ENCODE data around the gene AFAP1.

AFAP1 gene

GRCh38 chr4:7938609-7939376 is 868 bp downstream of the AFAP1 start:
- H3K27ac ChIP-seq (ENCODE audit: low read depth, low read length) = peak overlapping the region; percentile 94
- H3K9ac ChIP-seq (ENCODE audit: low read length) = peak overlapping the region; percentile 70
- H3K4me3 ChIP-seq (ENCODE audit: low read length) = peak overlapping the region; percentile 88
- no peaks in the 10 kb centered on the region for H3K36me3 ChIP-seq (ENCODE audit: control insufficient read depth, insufficient read depth, low read length)
- H3K4me1 ChIP-seq (ENCODE audit: control insufficient read depth, insufficient read depth, low read length) = peaks cover 6% of the 10 kb centered on the region
- H3K27me3 ChIP-seq (ENCODE audit: control insufficient read depth, insufficient read depth, low read length) = no peaks in the 10 kb centered on the region

GRCh38 chr4:7938266-7938608 is 1.4 kb downstream of the AFAP1 start:
- H3K4me3 ChIP-seq (ENCODE audit: low read length) = peak overlapping the region; percentile 88
- H3K4me1 ChIP-seq (ENCODE audit: control insufficient read depth, insufficient read depth, low read length) = peaks cover 6% of the 10 kb centered on the region
- H3K27ac ChIP-seq (ENCODE audit: low read depth, low read length) = peak overlapping the region; percentile 94
- no peaks in the 10 kb centered on the region for H3K36me3 ChIP-seq (ENCODE audit: control insufficient read depth, insufficient read depth, low read length)
- peak overlapping the region; percentile 70 for H3K9ac ChIP-seq (ENCODE audit: low read length)
- H3K27me3 ChIP-seq (ENCODE audit: control insufficient read depth, insufficient read depth, low read length) = no peaks in the 10 kb centered on the region

GRCh38 chr4:7937006-7937405 is 2.7 kb downstream of the AFAP1 start:
- H3K4me1 ChIP-seq (ENCODE audit: control insufficient read depth, insufficient read depth, low read length) = peaks cover 6% of the 10 kb centered on the region
- H3K36me3 ChIP-seq (ENCODE audit: control insufficient read depth, insufficient read depth, low read length) = no peaks in the 10 kb centered on the region
- no peak overlapping the region for H3K9ac ChIP-seq (ENCODE audit: low read length)
- no peak overlapping the region for H3K4me3 ChIP-seq (ENCODE audit: low read length)
- H3K27ac ChIP-seq (ENCODE audit: low read depth, low read length) = no peak overlapping the region
- H3K27me3 ChIP-seq (ENCODE audit: control insufficient read depth, insufficient read depth, low read length) = no peaks in the 10 kb centered on the region

DNA sequence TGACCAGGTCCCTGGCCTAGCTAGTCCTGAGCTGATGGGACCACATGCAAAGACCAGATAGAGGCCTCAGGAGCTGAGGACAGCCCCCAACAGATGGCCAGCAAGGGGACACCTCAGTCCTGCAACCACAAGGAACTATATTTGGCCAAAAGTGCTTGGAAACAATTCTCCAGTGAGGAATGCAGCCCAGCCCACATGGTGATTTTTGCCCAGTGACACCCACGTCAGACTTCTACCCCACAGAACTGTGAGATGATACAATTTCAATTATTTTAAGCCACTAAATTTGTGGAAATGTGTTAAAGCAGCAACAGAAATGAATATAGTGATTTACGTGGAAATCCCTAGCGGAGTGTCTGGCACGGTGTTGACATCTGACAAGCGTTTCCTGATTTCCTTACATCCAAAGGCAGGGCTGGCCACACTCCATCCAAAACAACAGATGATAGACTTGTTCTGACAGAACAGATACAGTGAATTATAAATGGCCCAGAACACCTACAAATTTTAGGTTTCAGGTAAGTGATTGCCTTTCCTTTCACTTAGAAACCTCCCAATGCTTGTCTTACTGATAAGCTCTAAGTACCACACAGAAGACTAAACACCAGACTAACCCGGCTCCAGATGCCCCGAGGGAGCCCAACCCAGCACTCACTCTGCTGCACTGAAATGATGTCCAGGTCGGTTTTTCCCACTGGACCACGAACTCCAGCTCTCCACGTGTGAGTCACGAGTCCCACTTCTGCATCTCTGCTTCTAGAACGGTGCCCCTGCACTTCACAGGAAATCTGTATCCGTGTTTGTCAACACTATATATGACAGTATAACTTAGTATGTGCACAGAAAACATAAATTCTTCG is 5.8 kb downstream of the AFAP1 start:
- no peak overlapping the region for H3K27ac ChIP-seq (ENCODE audit: low read depth, low read length)
- H3K36me3 ChIP-seq (ENCODE audit: control insufficient read depth, insufficient read depth, low read length) = no peaks in the 10 kb centered on the region
- no peak overlapping the region for H3K4me3 ChIP-seq (ENCODE audit: low read length)
- peaks cover 15% of the 10 kb centered on the region for H3K4me1 ChIP-seq (ENCODE audit: control insufficient read depth, insufficient read depth, low read length)
- H3K27me3 ChIP-seq (ENCODE audit: control insufficient read depth, insufficient read depth, low read length) = no peaks in the 10 kb centered on the region
- no peak overlapping the region for H3K9ac ChIP-seq (ENCODE audit: low read length)

DNA sequence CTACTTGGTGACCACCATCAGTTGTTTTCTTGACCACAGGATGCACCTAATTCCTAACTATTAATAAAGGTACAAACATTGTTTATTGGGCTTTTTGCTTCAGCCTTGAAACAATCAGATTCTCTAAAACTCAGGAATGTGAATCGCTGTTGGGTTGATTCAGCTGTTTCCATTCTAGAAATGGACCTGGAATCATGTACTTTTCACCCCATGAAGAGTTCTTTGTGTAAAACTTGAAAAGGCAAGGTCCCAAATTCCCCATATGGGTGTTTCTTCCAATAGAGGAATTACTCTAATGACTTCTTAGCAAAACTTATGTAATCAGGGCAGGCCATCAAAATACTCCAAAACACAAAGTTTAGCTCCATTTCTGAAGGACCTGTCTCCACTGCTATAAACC is 7.4 kb downstream of the AFAP1 start:
- Histone ChIP-seq H3K27me3 (ENCODE audit: control insufficient read depth, insufficient read depth, low read length) (no peaks in the 10 kb centered on the region), H3K4me1 (ENCODE audit: control insufficient read depth, insufficient read depth, low read length) (peaks cover 17% of the 10 kb centered on the region), H3K4me3 (ENCODE audit: low read length) (no peak overlapping the region), H3K27ac (ENCODE audit: low read depth, low read length) (no peak overlapping the region), H3K36me3 (ENCODE audit: control insufficient read depth, insufficient read depth, low read length) (no peaks in the 10 kb centered on the region), H3K9ac (ENCODE audit: low read length) (no peak overlapping the region)

DNA sequence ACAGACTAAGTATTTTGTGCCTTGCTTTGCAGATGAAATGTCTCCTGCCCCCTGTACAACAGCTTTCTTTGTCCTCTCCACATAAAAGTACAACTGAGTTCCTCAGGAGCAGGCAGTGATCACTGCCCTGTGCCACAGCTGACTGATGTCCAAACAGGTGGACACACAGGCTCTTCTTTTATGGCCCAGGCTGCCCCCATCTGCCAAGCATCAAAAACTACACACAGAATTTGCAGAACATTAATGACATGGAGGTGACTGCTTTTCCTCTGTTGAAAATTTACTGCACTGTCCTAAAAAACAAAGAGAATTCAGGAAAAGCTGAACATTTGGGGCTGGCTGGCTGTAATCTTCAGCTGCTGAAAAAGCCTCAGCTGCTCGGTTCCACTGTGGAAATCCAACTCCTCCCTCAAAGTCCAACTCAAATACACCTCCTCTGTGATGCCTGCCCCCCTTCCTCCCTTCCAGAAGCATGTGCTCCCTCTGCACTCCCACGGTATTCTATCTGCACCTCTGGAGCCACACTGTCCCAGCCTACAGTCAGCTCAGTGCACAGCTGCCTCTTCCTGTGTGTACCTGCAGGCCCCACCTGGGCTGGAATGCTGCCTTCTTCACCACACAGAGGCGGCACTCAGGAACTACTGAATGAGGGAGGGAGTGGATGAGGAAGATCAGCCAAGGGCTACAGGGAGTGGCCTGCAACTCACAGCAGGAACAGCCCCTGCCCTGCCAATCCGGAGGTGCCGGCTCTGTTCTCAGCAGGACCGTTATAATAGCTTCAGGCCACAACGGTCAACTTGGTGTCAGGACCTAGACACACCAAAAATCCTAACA is 10.3 kb downstream of the AFAP1 start:
- peaks cover 11% of the 10 kb centered on the region for H3K4me1 ChIP-seq (ENCODE audit: control insufficient read depth, insufficient read depth, low read length)
- H3K4me3 ChIP-seq (ENCODE audit: low read length) = no peak overlapping the region
- H3K9ac ChIP-seq (ENCODE audit: low read length) = no peak overlapping the region
- H3K27ac ChIP-seq (ENCODE audit: low read depth, low read length) = no peak overlapping the region
- H3K36me3 ChIP-seq (ENCODE audit: control insufficient read depth, insufficient read depth, low read length) = no peaks in the 10 kb centered on the region
- no peaks in the 10 kb centered on the region for H3K27me3 ChIP-seq (ENCODE audit: control insufficient read depth, insufficient read depth, low read length)

DNA sequence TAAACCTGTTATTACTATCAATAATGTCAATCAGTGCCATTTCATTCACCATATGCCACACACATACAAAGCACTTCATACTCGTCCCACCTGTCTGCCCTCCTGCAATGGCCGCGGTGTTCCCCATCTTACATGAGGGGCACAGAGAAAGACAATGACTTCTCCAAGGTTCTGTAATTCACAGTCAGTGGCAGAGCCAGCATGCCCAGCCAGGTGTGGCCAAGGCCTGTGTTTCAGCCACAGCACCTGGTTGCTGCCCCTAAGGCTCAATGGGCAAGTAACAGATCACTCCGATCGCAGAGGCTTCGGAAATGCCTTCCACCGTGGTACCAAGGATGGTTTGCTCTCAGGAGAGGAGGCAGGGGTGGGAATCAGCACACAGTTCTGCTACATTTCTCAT is 10.9 kb downstream of the AFAP1 start:
- Histone ChIP-seq H3K27ac (ENCODE audit: low read depth, low read length) (no peak overlapping the region), H3K9ac (ENCODE audit: low read length) (no peak overlapping the region), H3K4me1 (ENCODE audit: control insufficient read depth, insufficient read depth, low read length) (peaks cover 11% of the 10 kb centered on the region), H3K36me3 (ENCODE audit: control insufficient read depth, insufficient read depth, low read length) (no peaks in the 10 kb centered on the region), H3K27me3 (ENCODE audit: control insufficient read depth, insufficient read depth, low read length) (no peaks in the 10 kb centered on the region), H3K4me3 (ENCODE audit: low read length) (no peak overlapping the region)

DNA sequence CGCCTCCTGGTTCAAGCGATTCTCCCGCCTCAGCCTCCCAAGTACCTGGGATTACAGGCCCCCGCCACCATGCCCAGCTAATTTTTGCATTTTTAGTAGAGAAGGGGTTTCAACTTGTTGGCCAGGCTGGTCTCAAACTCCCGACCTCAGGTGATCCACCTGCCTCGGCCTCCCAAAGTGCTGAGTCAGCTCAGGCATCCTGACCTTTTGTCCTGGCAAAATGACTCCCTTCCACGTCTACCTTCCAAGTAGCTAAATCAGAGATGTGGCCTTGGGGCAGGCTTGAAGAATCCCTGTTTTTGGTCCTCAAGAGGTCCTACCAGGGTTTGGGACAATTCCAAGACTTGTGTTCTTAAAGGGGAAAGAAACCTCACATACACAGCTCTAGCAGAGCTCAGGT is 12.8 kb downstream of the AFAP1 start:
- Histone ChIP-seq H3K9ac (ENCODE audit: low read length) (no peak overlapping the region), H3K4me1 (ENCODE audit: control insufficient read depth, insufficient read depth, low read length) (peaks cover 11% of the 10 kb centered on the region), H3K27me3 (ENCODE audit: control insufficient read depth, insufficient read depth, low read length) (no peaks in the 10 kb centered on the region), H3K4me3 (ENCODE audit: low read length) (no peak overlapping the region), H3K36me3 (ENCODE audit: control insufficient read depth, insufficient read depth, low read length) (no peaks in the 10 kb centered on the region), H3K27ac (ENCODE audit: low read depth, low read length) (no peak overlapping the region)

GRCh38 chr4:7924570-7924969 is 15.1 kb downstream of the AFAP1 start:
- Histone ChIP-seq H3K36me3 (ENCODE audit: control insufficient read depth, insufficient read depth, low read length) (no peaks in the 10 kb centered on the region), H3K4me3 (ENCODE audit: low read length) (no peak overlapping the region), H3K4me1 (ENCODE audit: control insufficient read depth, insufficient read depth, low read length) (peaks cover 9% of the 10 kb centered on the region), H3K27ac (ENCODE audit: low read depth, low read length) (no peak overlapping the region), H3K9ac (ENCODE audit: low read length) (no peak overlapping the region), H3K27me3 (ENCODE audit: control insufficient read depth, insufficient read depth, low read length) (no peaks in the 10 kb centered on the region)

DNA sequence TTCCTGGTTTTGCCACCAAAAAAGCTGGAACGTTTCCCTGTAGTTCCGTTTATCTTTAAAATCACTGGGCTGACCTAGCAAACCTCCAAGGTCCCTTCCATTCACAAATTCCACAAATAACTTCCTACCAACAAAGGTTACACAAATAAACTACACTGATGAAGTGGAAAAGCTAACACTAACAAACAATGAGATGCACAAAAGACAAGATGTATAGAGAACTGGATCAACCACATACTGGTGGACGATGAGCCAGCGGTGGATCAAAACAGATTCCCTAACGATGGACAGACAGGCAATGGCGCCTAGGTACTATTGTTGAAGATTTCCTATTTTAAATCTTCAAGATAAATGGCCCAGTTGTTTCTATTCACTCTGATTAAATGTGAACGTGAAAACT is 15.5 kb downstream of the AFAP1 start:
- Histone ChIP-seq H3K4me3 (ENCODE audit: low read length) (no peak overlapping the region), H3K9ac (ENCODE audit: low read length) (no peak overlapping the region), H3K27me3 (ENCODE audit: control insufficient read depth, insufficient read depth, low read length) (no peaks in the 10 kb centered on the region), H3K4me1 (ENCODE audit: control insufficient read depth, insufficient read depth, low read length) (peaks cover 5% of the 10 kb centered on the region), H3K36me3 (ENCODE audit: control insufficient read depth, insufficient read depth, low read length) (no peaks in the 10 kb centered on the region), H3K27ac (ENCODE audit: low read depth, low read length) (no peak overlapping the region)

DNA sequence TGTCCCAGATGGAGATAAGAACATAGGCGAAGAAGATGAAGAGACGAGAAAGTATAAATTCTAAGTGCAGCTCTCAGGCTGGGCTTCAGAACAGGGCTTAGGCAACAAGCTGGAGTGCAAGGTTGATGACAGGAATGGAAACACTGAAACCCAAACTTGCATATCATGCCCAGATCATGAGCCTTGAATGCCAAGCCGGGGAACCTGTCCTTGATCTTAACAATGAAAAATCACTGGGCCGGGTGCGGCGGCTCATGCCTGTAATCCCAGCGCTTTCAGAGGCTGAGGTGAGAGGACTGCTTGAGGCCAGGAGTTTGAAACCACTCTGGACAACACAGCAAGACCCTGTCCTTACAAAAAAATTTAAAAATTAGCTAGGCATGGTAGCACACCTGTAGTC is 17.2 kb downstream of the AFAP1 start:
- Histone ChIP-seq H3K4me1 (ENCODE audit: control insufficient read depth, insufficient read depth, low read length) (peaks cover 2% of the 10 kb centered on the region), H3K36me3 (ENCODE audit: control insufficient read depth, insufficient read depth, low read length) (no peaks in the 10 kb centered on the region), H3K9ac (ENCODE audit: low read length) (no peak overlapping the region), H3K27ac (ENCODE audit: low read depth, low read length) (no peak overlapping the region), H3K4me3 (ENCODE audit: low read length) (no peak overlapping the region), H3K27me3 (ENCODE audit: control insufficient read depth, insufficient read depth, low read length) (no peaks in the 10 kb centered on the region)

- no peaks in the 10 kb centered on the region for H3K36me3 ChIP-seq (ENCODE audit: control insufficient read depth, insufficient read depth, low read length)
- peaks cover 12% of the 10 kb centered on the region for H3K4me1 ChIP-seq (ENCODE audit: control insufficient read depth, insufficient read depth, low read length)
- H3K9ac ChIP-seq (ENCODE audit: low read length) = no peak overlapping the region
- peak overlapping the region; percentile 12 for H3K27ac ChIP-seq (ENCODE audit: low read depth, low read length)
- no peak overlapping the region for H3K4me3 ChIP-seq (ENCODE audit: low read length)
- H3K27me3 ChIP-seq (ENCODE audit: control insufficient read depth, insufficient read depth, low read length) = no peaks in the 10 kb centered on the region
These were observed 20.7 kb downstream of the AFAP1 start for GRCh38 chr4:7918981-7919380.
